GM12875 (cell line): ENCODE measurements around the gene PMVK.

Source experiments
- H3K4me3 ChIP-seq: one replicate; pipeline ENCODE4 v1.5.1; 2011; ENCODE audit warnings: low read depth, low read length, control low read depth
- TF ChIP-seq, protein P1 (sequence below): IDR thresholded peaks from 2 replicates; pipeline ENCODE4 v1.5.1; 2011; ENCODE audit warnings: low read depth, mild to moderate bottlenecking, control low read depth, inconsistent platforms, low read length, moderate library complexity, borderline replicate concordance; ENCODE audit not compliant: insufficient read depth

Gene PMVK

DNA sequence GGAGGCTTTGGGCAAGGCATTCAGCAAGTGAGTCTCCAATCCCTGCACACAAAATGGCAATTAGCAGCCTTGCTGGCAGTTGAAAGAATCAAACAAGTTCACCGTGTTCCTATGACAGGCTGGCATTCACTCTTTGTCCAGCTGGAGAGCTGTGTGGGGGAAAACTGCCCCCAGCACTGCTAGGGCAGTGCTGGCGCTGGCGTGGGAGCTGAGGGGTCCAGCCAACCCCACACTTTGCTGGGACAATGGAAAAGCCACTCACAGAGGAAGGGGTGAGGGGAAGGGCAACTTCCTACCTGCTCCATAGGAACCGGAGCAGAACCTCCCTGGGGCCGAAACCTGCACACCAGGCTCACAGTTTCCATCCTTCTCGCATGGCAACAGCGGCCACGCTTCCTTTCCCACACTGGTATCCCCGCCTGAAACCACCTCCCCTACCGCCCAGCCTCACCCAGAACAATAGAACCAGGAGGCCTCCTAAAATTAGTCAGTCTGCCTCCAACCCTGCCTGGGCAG, 39.7 kb downstream of the PMVK start:
- H3K4me3 ChIP-seq: no peak overlapping the region
- TF ChIP-seq, protein P1, sequence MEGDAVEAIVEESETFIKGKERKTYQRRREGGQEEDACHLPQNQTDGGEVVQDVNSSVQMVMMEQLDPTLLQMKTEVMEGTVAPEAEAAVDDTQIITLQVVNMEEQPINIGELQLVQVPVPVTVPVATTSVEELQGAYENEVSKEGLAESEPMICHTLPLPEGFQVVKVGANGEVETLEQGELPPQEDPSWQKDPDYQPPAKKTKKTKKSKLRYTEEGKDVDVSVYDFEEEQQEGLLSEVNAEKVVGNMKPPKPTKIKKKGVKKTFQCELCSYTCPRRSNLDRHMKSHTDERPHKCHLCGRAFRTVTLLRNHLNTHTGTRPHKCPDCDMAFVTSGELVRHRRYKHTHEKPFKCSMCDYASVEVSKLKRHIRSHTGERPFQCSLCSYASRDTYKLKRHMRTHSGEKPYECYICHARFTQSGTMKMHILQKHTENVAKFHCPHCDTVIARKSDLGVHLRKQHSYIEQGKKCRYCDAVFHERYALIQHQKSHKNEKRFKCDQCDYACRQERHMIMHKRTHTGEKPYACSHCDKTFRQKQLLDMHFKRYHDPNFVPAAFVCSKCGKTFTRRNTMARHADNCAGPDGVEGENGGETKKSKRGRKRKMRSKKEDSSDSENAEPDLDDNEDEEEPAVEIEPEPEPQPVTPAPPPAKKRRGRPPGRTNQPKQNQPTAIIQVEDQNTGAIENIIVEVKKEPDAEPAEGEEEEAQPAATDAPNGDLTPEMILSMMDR: no peak

DNA sequence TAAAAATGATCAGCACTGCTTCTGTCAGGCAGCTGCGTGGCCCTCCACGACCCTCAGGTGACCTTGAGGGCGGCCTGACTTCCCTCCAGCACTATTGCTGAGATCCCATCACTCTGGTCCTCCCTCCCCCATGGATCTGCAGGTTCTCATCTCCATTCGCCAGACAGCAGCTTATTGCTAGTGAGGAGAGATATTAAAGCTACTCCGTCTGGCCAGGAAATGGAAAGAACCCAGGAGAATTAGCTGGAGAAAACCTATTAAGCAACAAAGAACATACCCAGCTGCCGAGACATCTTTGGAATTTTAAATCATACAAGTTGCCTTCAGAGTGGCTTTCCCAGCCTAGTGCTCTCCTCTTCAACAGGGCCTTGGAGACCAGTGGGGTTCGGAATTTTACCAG, 40.7 kb downstream of the PMVK start:
- TF ChIP-seq, protein P1: no peak

DNA sequence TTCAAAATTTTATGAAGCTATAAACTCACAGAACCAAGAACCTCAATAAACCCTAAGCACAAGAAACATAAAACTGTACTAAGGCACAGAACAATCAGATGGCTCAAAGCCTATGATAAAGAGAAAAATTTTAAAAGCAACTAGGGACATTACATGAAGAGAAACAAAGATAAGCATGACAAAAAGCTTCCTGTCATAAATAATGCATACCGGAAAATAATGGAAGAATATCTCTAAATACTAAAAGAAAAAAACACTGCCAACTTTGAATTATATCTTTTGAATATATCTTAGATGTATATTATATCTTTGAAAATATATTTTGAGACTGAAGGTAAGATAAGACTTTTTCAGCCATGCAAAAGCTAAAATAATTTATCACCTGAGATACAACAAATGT, 45.1 kb downstream of the PMVK start:
- no peak overlapping the region for H3K4me3 ChIP-seq
- TF ChIP-seq, protein P1: no peak

More for the DNA sequence above, 40.7 kb downstream of the PMVK start:
- H3K4me3 ChIP-seq: no peak overlapping the region

DNA sequence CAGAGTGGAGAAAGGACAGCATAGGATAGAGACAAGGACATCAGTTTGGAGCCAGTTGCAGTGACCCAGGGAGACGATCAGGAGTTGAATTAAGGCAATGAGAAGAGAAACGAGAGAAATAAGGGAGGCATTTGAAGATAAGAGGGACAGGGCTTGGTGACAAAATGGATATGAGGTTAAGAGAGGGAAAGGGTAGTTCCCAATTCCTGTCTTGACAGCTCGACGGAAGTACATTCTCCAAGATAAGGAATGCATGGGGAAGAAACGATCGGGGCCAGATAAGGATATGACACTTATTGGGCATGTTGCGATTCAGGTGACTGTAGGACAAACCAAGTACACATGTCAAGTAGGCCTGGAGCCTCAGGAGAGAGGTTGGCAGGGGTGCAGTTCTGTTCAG, 47.8 kb downstream of the PMVK start:
- TF ChIP-seq, protein P1: no peak
- no peak overlapping the region for H3K4me3 ChIP-seq

DNA sequence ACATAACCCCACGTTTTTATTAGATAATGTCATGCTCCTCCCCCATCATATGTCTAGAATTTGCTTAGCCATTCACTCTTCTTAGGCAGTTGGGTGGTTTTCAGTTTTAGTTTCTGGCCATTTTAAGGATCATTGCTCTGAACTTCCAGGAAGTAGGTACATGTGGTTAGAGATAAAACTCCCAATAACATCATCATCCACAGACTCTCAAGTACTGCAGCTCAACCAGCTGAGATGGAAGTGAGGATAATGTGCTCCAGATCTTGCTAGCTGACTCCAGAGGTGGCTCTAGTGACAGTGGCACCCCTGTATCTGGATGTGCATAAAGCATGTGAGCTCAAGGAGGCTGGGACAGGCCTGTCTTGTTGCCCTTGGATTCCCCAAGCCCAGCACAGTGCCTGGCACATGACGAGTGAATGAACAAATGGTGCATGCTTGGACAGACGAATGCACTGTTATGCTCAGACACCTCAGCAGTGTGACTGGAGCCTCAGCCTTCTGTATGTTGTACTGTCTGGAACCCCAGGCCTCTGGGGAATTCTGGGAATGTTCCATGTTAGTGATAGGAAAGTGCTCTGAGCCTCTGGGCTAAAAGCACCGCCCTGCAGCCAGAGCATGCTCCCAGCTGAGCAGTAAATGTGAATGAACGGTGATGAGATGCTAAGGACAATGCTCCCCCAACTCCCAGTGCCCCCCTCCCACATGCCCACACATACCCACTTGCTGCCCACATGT, 50.1 kb downstream of the PMVK start:
- no peak overlapping the region for H3K4me3 ChIP-seq
- TF ChIP-seq, protein P1: no peak

DNA sequence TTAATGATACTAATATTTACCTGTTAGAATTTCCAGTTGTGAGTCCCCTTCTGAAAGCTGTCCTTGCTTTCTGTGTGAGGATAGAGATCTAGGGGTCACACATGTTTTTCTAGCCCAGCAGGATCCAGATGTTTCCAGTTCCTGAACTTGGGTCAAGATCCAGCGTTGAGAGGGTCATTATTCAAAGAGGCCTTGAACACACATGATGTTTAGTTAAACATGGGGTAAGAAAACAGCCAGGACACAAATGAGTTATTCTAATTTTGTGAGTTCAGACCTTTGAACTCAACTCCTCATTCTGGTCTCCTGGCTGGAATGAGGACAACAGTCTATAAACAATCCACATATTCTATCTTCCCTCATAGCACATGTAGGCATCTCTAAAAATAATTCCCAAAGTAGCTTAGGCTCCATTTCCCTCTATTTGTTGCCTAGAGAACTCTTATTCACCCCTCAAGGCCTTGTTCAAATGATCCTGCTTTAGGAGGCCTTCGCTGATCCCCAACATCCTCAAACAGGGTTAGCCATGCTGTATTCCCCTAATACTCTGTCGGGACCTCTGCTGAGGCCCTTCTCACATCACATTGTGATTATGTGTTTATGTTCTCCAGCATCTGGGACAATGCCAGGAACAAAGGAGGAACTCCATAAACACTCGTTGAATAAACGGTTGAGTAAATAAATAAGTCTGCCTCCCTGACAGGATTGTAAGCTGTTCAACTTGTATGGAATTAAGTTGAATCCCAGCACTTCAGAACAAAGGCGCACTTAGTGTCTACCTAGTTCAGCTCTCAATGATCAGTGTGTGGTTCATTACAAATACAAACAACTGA, 51.4 kb downstream of the PMVK start:
- no peak overlapping the region for H3K4me3 ChIP-seq
- TF ChIP-seq, protein P1: no peak
